SK-N-SH treated with all-trans-retinoic acid at 6 μM for 48 hours (cell line): ENCODE measurements around the gene ZNF69.

Source experiments
- RARB ChIP-seq: fragments of 250-450 bp; sonication (Bioruptor Pico); IDR thresholded peaks from 2 replicates; pipeline ENCODE4 v1.8.0; 2021; ENCODE audit warnings: mild to moderate bottlenecking, moderate library complexity
- TCF4 ChIP-seq: fragments of 250-450 bp; sonication (Bioruptor Pico); IDR thresholded peaks from 2 replicates; pipeline ENCODE4 v1.8.0; 2021; ENCODE audit warnings: mild to moderate bottlenecking, moderate library complexity, borderline replicate concordance
- ZC3H10 ChIP-seq: fragments of 250-450 bp; sonication (Bioruptor Pico); IDR thresholded peaks from 2 replicates; pipeline ENCODE4 v1.5.1; 2021; ENCODE audit warnings: mild to moderate bottlenecking, moderate library complexity
- ZFP30 ChIP-seq: fragments of 450-650 bp; formaldehyde crosslinking; IDR thresholded peaks from 2 replicates; pipeline ENCODE4 v1.5.0; 2022; ENCODE audit warnings: mild to moderate bottlenecking, moderate library complexity
- ZNF565 ChIP-seq: fragments of 450-650 bp; formaldehyde crosslinking; conservative IDR thresholded peaks from 2 replicates; pipeline ENCODE4 v1.5.0; 2020; ENCODE audit warnings: low read depth, mild to moderate bottlenecking, moderate library complexity

- TF ChIP-seq ZNF565 (CRISPR knock-in tag) (no peak), RARB (no peak), ZC3H10 (CRISPR knock-in tag) (no peak), ZFP30 (CRISPR knock-in tag) (no peak), TCF4 (no peak)
Observed at GRCh38 chr19:11942843-11943108, 55.2 kb downstream of the ZNF69 start.
